ENCODE measurements around the gene FBXW11. TPM values are rescaled to one million over a fixed set of nuclear protein-coding genes. Genes with fewer than 3 reads are reported as not detected.

The FBXW11 gene
- polyA plus RNA-seq, 1 donor (not counting 4 experiments of a cell fraction or from before 2014, with no cell fraction given): 48.4 TPM

DNA sequence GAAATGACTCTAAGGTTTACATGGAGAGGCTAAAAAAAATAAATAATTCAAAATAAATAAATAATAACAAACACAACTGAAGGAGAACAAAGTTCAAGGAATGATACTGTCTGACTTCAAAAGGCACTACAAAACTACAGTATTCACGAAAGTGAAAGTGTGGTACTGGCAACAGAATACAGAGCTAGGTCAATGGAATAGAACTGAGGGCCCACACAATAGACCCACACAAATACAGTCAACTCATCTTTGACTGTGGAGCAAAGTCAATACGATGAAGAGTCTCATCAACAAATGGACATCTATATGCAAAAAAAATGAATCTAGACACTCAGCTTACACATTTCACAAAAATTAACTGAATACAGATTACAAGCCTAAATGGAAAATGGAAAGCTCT is 75.3 kb downstream of the FBXW11 start:
- FAIRE-seq: peak; percentile 23
- H3K9me1 ChIP-seq (ENCODE audit: control insufficient read depth, extremely low read depth, insufficient read depth, low read length): no peaks in the 10 kb centered on the region
- peaks cover 4% of the 10 kb centered on the region for H3K4me1 ChIP-seq (ENCODE audit: control insufficient read depth, extremely low read depth, insufficient read depth, low read length)
- no peak overlapping the region for H3K27ac ChIP-seq (ENCODE audit: control insufficient read depth, insufficient read depth, low read length)
- H3K36me3 ChIP-seq (ENCODE audit: control insufficient read depth in 2 of 2, extremely low read depth in 1 of 2, insufficient read depth in 2 of 2, low read length in 2 of 2): no peaks in the 10 kb centered on the region
- TF ChIP-seq, protein P1, sequence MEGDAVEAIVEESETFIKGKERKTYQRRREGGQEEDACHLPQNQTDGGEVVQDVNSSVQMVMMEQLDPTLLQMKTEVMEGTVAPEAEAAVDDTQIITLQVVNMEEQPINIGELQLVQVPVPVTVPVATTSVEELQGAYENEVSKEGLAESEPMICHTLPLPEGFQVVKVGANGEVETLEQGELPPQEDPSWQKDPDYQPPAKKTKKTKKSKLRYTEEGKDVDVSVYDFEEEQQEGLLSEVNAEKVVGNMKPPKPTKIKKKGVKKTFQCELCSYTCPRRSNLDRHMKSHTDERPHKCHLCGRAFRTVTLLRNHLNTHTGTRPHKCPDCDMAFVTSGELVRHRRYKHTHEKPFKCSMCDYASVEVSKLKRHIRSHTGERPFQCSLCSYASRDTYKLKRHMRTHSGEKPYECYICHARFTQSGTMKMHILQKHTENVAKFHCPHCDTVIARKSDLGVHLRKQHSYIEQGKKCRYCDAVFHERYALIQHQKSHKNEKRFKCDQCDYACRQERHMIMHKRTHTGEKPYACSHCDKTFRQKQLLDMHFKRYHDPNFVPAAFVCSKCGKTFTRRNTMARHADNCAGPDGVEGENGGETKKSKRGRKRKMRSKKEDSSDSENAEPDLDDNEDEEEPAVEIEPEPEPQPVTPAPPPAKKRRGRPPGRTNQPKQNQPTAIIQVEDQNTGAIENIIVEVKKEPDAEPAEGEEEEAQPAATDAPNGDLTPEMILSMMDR (optimal IDR thresholded peaks at IDR 0.05 in 1 of 3, IDR thresholded peaks at IDR 0.05 in 1 of 3, conservative IDR thresholded peaks at IDR 0.05 in 1 of 3; ENCODE audit: extremely low read depth in 1 of 3, insufficient read depth in 2 of 3, low read length in 3 of 3): no peak
- no peak for TF ChIP-seq EZH2 (IDR thresholded peaks at IDR 0.05; ENCODE audit: low read length)
- dilution Hi-C loops (cut with MboI; ENCODE audit: extremely low pct_ligation_motif_present, low sequenced_read_pairs): no loop called here
- no peak overlapping the region for H3K9ac ChIP-seq (ENCODE audit: control insufficient read depth, extremely low read depth, insufficient read depth, low read length)
- no peak overlapping the region for H3K4me2 ChIP-seq (ENCODE audit: control insufficient read depth, extremely low read depth, insufficient read depth, low read depth, low read length)
- H4K20me1 ChIP-seq (ENCODE audit: control insufficient read depth, extremely low read depth, insufficient read depth, low read length): no peaks in the 10 kb centered on the region
- no peak overlapping the region for H2AFZ ChIP-seq (ENCODE audit: control insufficient read depth, low read length)
- no peak overlapping the region for H3K4me3 ChIP-seq (ENCODE audit: control insufficient read depth in 2 of 3, extremely low read depth in 1 of 3, insufficient read depth in 2 of 3, low read depth in 1 of 3, low read length in 3 of 3)
- H3K27me3 ChIP-seq (ENCODE audit: control insufficient read depth, extremely low read depth, insufficient read depth, low read length): no peaks in the 10 kb centered on the region
- peaks cover 71% of the 10 kb centered on the region for H3K79me2 ChIP-seq (ENCODE audit: control insufficient read depth, insufficient read depth, low read length)
- no peak for DNase-seq (ENCODE audit: low read depth, low spot score)
- H3K9me3 ChIP-seq (ENCODE audit: control insufficient read depth, low read depth, low read length): no peaks in the 10 kb centered on the region

DNA sequence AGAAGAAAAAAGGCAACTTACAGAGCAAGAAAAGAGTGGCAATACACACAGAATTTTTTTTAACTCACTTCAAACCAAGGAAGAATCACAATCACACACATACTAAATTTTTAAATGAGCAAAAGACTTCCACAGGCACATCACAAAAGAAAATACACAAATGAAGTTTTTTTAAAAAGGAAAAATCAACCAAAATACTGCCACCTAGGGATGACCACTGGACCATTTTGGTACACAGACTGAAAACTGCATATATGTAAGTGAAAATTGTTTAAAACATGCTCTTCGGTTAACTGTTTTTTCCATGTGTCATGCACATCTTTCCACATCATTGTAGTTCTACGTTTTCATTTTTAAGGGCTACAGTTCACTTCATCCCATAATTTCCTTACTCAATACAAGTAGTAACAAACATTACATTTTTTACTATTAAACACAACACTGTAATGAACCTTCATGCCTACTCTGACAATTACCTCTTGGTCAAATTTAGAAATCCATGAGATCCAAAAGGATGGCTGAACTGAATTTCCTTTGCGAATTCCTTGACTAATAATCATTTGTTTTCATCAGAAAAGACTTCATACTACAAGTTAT is 79.0 kb downstream of the FBXW11 start:
- H3K79me2 ChIP-seq (ENCODE audit: control insufficient read depth, insufficient read depth, low read length): peaks cover 65% of the 10 kb centered on the region
- FAIRE-seq: no peak

More for the DNA sequence above, 79.0 kb downstream of the FBXW11 start:
- Histone ChIP-seq H2AFZ (ENCODE audit: control insufficient read depth, low read length) (no peak overlapping the region), H3K9me3 (ENCODE audit: control insufficient read depth, low read depth, low read length) (no peaks in the 10 kb centered on the region), H3K4me1 (ENCODE audit: control insufficient read depth, extremely low read depth, insufficient read depth, low read length) (peaks cover 17% of the 10 kb centered on the region), H3K9ac (ENCODE audit: control insufficient read depth, extremely low read depth, insufficient read depth, low read length) (no peak overlapping the region), H3K27me3 (ENCODE audit: control insufficient read depth, extremely low read depth, insufficient read depth, low read length) (no peaks in the 10 kb centered on the region), H3K27ac (ENCODE audit: control insufficient read depth, insufficient read depth, low read length) (no peak overlapping the region), H3K9me1 (ENCODE audit: control insufficient read depth, extremely low read depth, insufficient read depth, low read length) (no peaks in the 10 kb centered on the region), H3K36me3 (ENCODE audit: control insufficient read depth in 2 of 2, extremely low read depth in 1 of 2, insufficient read depth in 2 of 2, low read length in 2 of 2) (no peaks in the 10 kb centered on the region), H3K4me3 (ENCODE audit: control insufficient read depth in 2 of 3, extremely low read depth in 1 of 3, insufficient read depth in 2 of 3, low read depth in 1 of 3, low read length in 3 of 3) (no peak overlapping the region), H3K4me2 (ENCODE audit: control insufficient read depth, extremely low read depth, insufficient read depth, low read depth, low read length) (no peak overlapping the region), H4K20me1 (ENCODE audit: control insufficient read depth, extremely low read depth, insufficient read depth, low read length) (no peaks in the 10 kb centered on the region)
- TF ChIP-seq, protein P1 (optimal IDR thresholded peaks at IDR 0.05 in 1 of 3, IDR thresholded peaks at IDR 0.05 in 1 of 3, conservative IDR thresholded peaks at IDR 0.05 in 1 of 3; ENCODE audit: extremely low read depth in 1 of 3, insufficient read depth in 2 of 3, low read length in 3 of 3): peak in 2 of 3 experiments; percentile 42 to 57
- no peak for TF ChIP-seq EZH2 (IDR thresholded peaks at IDR 0.05; ENCODE audit: low read length)
- dilution Hi-C loops (cut with MboI; ENCODE audit: extremely low pct_ligation_motif_present, low sequenced_read_pairs): no loop called here
- no peak for DNase-seq (ENCODE audit: low read depth, low spot score)

Data from keratinocyte (primary cell).